WI38 (cell line): ENCODE measurements around the gene ENTPD3.
A peak's percentile ranks its signal among the peaks of the same experiment; 100 is the strongest.

Experiments used
- H3K4me3 ChIP-seq: 2 replicates; pipeline ENCODE4 v1.5.1; 2011; ENCODE audit warnings: low read depth, mild to moderate bottlenecking, control low read depth, low read length
- TF ChIP-seq, protein P1 (sequence below): IDR thresholded peaks from 2 replicates; pipeline ENCODE4 v1.5.1; 2012; ENCODE audit warnings: low read depth, mild to moderate bottlenecking, control low read depth, low read length

The ENTPD3 gene

GRCh38 chr3:40465456-40465855 is 78.5 kb downstream of the ENTPD3 start:
- TF ChIP-seq, protein P1, sequence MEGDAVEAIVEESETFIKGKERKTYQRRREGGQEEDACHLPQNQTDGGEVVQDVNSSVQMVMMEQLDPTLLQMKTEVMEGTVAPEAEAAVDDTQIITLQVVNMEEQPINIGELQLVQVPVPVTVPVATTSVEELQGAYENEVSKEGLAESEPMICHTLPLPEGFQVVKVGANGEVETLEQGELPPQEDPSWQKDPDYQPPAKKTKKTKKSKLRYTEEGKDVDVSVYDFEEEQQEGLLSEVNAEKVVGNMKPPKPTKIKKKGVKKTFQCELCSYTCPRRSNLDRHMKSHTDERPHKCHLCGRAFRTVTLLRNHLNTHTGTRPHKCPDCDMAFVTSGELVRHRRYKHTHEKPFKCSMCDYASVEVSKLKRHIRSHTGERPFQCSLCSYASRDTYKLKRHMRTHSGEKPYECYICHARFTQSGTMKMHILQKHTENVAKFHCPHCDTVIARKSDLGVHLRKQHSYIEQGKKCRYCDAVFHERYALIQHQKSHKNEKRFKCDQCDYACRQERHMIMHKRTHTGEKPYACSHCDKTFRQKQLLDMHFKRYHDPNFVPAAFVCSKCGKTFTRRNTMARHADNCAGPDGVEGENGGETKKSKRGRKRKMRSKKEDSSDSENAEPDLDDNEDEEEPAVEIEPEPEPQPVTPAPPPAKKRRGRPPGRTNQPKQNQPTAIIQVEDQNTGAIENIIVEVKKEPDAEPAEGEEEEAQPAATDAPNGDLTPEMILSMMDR, result no peak
- H3K4me3 ChIP-seq, result no peak overlapping the region

GRCh38 chr3:40468018-40468417 is 81.0 kb downstream of the ENTPD3 start:
- TF ChIP-seq, protein P1, result no peak
- no peak overlapping the region for H3K4me3 ChIP-seq

GRCh38 chr3:40470701-40471100 is 83.7 kb downstream of the ENTPD3 start:
- H3K4me3 ChIP-seq, result no peak overlapping the region
- TF ChIP-seq, protein P1, result no peak

DNA sequence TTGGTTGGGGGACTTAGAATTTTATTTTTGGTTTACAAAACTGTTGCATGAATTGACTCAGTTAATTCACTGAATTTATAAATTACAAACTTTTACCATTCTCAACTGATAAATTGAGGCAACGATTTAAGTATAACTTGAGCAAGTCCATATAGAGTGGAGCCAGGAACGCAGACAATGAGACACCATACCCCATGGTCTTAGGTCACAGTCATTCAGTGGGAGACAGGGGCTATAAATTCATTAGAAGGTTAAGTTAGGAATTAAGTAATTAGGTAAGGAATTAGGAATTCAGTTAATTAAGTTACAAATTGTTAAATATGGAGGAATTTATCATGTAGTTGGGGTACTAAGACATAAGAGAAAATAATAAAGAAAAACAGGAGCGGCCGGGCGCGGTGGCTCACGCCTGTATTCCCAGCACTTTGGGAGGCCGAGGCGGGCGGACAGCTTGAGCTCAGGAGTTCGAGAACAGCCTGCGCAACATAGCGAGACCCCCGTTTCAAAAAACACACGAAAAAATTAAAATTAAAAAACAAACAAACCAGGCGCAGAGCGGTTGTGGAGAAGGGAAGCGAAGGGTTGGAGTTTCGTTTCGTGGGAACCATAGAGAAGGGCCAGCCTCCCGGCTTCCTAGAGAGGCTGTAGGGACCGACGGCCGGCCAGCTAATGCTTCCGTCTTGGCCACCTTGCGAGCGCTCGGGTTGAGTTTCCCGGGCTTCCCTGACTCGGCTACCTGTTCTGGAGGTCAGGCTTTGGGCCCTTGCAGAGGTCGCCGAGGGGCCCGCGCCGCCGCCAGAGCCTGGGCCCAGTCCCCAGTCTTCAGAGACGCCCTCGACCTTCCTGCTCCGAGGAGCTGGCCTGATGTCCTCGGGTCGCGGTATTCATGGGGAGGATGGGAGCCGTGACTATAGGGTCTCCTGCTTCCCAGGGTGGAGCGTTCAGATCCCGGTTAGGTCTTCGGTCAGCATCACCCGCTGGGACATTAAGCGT is 89.8 kb downstream of the ENTPD3 start, which contains the start of gene ZNF619:
Gene ZNF619 (plus strand): TSS at position 645 of the 993 bp plus-strand sequence. CDS start 858 bp downstream, outside the sequence.
- TF ChIP-seq, protein P1, result no peak
- H3K4me3 ChIP-seq, result peak within 1 kb of the TSS; percentile 69

- peak overlapping the region; percentile 69 for H3K4me3 ChIP-seq
- TF ChIP-seq, protein P1, result no peak
These were observed 90.7 kb downstream of the ENTPD3 start for GRCh38 chr3:40477666-40478065.
